HG02678 (cell line): Measurements from ENCODE around the gene HARS1.
A peak's percentile ranks its signal among the peaks of the same experiment; 100 is the strongest.
"Not testable (repeated sequence)": the region's sequence is repeated elsewhere in the genome, so short reads cannot be mapped to it uniquely, and the experiment has no call there.

Source experiments
- ATAC-seq: cut with Tn5 transposase; IDR thresholded peaks from one replicate; pipeline ENCODE4 v1.9.1; 2021; ENCODE audit warnings: mild to moderate bottlenecking, moderate library complexity; ENCODE audit not compliant: unreplicated experiment

Gene HARS1

GRCh38 chr5:140677947-140678346 is 13.2 kb downstream of the HARS1 start:
- no peak for ATAC-seq

- no peak for ATAC-seq
These were observed 16.5 kb downstream of the HARS1 start for GRCh38 chr5:140674629-140675028.

- no peak for ATAC-seq
These were observed 17.0 kb downstream of the HARS1 start for GRCh38 chr5:140674211-140674610.

GRCh38 chr5:140673187-140673976 is 17.8 kb downstream of the HARS1 start, which contains the start of gene DND1:
Gene DND1, minus strand, starts transcription at chr5:140673576. Its CDS starts 34 bp downstream, at chr5:140673542.
- ATAC-seq: no peak

GRCh38 chr5:140672455-140673186 is 18.5 kb downstream of the HARS1 start:
- no peak for ATAC-seq

GRCh38 chr5:140671472-140672125 is 19.6 kb downstream of the HARS1 start:
- no peak for ATAC-seq

GRCh38 chr5:140671035-140671434 is 20.1 kb downstream of the HARS1 start:
- ATAC-seq: not testable (repeated sequence)

GRCh38 chr5:140664359-140665119 is 26.6 kb downstream of the HARS1 start, which contains the start of gene WDR55:
Gene WDR55, plus strand, starts transcription at chr5:140664904. Its CDS starts 9 bp downstream, at chr5:140664913.
- ATAC-seq: peak; percentile 97

- no peak for ATAC-seq
These were observed 27.2 kb downstream of the HARS1 start for GRCh38 chr5:140664030-140664358.

- ATAC-seq: not testable (repeated sequence)
These were observed 30.8 kb downstream of the HARS1 start for GRCh38 chr5:140660371-140660770.

- ATAC-seq: no peak
These were observed 32.3 kb downstream of the HARS1 start for GRCh38 chr5:140658870-140659269.

- peak; percentile 38 for ATAC-seq
These were observed 44.1 kb downstream of the HARS1 start for GRCh38 chr5:140647042-140647419.

GRCh38 chr5:140642718-140643117 is 48.5 kb downstream of the HARS1 start:
- no peak for ATAC-seq

GRCh38 chr5:140641716-140642115 is 49.5 kb downstream of the HARS1 start:
- no peak for ATAC-seq

- ATAC-seq: peak; percentile 96
These were observed 51.8 kb downstream of the HARS1 start, which contains the start of gene TMCO6 for GRCh38 chr5:140639148-140639981. Gene TMCO6, plus strand, starts transcription at chr5:140639451. Its CDS starts 77 bp downstream, at chr5:140639528.

GRCh38 chr5:140638898-140639147 is 52.3 kb downstream of the HARS1 start:
- not testable (repeated sequence) for ATAC-seq

- ATAC-seq: no peak
These were observed 53.6 kb downstream of the HARS1 start for GRCh38 chr5:140637371-140638100.

GRCh38 chr5:140635291-140636257 is 55.6 kb downstream of the HARS1 start:
- no peak for ATAC-seq
